Retinal pigment epithelial cell (primary cell): ENCODE results near the gene PWP1.

Source experiments
- DNase-seq: peaks from one replicate; pipeline ENCODE4 v3.0.0-alpha.2; 2010; ENCODE audit warnings: low read depth
- H3K4me3 ChIP-seq: 2 replicates; pipeline ENCODE4 v1.5.1; 2011; ENCODE audit warnings: mild to moderate bottlenecking, low read length, control low read depth, moderate library complexity
- CTCF ChIP-seq: conservative IDR thresholded peaks from 2 replicates; pipeline ENCODE4 v1.5.1; 2011; ENCODE audit warnings: low read depth, low read length, control low read depth, inconsistent platforms

The PWP1 gene

GRCh38 chr12:107650977-107651376 lies 34.6 kb upstream of the PWP1 start:
- no peak for DNase-seq
- H3K4me3 ChIP-seq = no peak overlapping the region
- TF ChIP-seq CTCF = no peak

GRCh38 chr12:107651571-107652449 lies 33.8 kb upstream of the PWP1 start:
- TF ChIP-seq CTCF = no peak
- peak; percentile 44 for DNase-seq
- no peak overlapping the region for H3K4me3 ChIP-seq

DNA sequence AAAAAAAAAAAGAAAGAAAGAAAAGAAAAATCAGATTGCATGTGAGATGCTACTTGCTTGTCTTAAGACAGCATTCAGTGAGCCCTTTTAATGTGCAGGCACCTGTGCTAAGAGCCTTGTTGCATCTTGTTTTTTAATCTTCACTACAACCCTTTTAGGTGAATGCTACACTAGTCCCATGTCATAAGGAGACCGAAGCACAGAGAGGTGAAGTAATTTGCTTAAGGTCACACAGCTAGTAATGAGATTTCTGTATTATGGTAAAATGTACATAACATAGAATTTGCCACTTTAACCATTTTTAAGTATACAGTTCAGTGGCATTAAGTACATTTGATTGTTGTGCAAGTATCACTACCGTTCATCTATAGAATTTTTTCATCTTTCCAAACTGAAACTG lies 32.1 kb upstream of the PWP1 start:
- no peak for TF ChIP-seq CTCF
- no peak overlapping the region for H3K4me3 ChIP-seq
- no peak for DNase-seq

DNA sequence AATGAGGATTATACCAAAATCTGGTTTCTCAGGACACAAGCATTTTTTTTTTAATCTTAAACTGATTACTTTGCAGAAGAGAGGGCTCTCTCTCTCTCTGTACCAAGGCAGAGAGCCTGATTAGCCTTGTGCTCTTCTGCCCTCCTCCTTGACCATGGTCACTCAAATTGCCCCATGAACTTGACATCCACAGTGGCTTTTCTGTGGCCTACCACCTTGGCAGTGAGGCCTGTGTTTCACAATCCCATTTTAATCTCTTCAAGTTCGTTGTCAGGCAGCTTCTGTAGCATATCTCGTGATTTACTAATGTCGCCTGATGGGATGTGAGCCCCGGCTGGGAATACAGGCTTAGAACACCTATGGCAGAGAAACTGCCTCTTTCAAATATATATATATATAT lies 30.7 kb upstream of the PWP1 start:
- no peak for TF ChIP-seq CTCF
- no peak overlapping the region for H3K4me3 ChIP-seq
- DNase-seq = no peak

DNA sequence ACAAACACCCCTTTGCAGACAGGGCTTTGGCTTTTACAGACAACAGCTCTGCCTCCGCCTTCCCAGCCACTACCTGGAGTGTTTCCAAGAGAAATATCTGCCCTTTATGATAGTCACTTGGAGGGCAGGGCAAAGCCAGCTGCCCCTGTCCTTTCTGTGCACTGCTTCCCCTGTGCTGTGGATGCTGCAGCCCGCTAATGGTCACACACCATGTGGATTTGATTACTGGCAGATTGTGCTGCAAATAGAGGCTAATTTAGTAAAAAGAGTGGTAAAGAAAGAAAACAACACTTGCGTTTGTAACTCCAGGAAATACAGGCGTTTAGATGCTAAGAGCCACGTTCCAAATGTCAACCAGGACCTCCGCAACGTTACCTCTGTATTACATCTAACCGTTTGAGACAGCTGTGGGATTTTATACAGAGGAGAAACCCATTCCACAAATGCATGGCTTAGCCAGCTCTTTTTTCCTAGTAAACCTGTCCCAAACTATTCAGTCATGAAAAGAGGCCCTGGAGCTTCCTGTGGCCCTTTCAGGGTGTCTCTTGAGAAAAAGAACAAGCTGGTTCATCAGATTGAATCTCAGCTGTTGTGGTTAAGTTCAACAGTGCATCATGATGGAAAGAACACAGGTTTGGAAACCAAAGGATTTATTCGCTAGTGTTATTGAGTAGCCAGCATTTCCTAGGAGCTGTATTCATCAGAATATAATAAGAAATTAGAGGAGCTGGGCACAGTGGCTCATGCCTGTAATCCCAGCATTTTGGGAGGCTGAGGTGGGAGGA lies 30.1 kb upstream of the PWP1 start:
- no peak for DNase-seq
- TF ChIP-seq CTCF = no peak

DNA sequence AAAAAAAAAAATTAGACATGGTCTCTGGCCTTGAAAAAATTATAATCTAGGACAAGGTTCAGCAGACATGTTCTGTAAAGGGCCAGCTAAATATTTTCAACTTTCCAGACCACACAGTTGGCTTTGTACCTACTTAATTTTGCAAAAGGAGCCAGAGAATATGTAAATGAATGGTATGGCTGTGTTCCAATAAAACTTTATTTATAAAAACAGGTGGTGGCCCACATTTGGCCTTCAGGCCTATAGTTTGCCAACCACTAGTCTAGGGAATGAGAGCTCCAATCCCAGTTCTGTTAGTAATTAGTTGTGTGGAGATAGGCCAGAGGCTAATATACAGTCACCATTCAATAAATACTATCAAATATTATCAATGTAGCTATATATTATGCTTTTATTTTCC lies 29.3 kb upstream of the PWP1 start:
- TF ChIP-seq CTCF = no peak
- no peak for DNase-seq
- H3K4me3 ChIP-seq = no peak overlapping the region

More for the DNA sequence above, 30.1 kb upstream of the PWP1 start:
- H3K4me3 ChIP-seq = no peak overlapping the region
